NB4 (cell line): ENCODE results near the gene SLC25A17.

ENCODE experiments used
- POLR2A ChIP-seq: IDR thresholded peaks from 2 replicates; pipeline ENCODE4 v1.6.1; 2011; ENCODE audit warnings: mild to moderate bottlenecking; ENCODE audit not compliant: insufficient read length; ENCODE audit errors: extremely low read depth
- TF ChIP-seq, protein P1 (sequence below): IDR thresholded peaks from one replicate; pipeline ENCODE4 v1.5.1; 2012; ENCODE audit warnings: low read depth, low read length

DNA sequence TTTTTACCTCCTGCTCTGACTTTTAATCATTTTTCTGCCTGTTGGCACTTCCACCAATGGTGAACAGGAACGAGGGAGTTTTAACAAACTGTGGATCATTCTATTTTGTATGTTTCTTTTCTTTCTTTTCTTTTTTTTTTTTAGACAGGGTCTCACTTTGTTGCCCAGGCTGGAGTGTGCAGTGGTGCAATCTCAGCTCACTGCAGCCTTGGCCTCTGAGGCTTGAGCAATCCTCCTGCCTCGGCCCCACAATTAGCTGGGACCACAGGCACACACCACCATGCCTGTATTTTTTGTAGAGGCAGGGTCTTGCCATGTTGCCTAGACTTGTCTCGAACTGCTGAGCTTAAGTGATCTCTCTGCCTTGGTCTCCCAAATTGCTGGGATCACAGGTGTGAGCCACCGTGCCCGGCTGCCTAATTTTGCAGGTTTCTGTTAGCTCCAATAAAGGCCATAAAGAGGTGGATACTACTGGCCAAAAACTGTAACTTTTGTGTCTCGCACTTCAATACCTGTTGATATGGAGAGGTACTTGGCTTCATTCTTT is 59.8 kb downstream of the SLC25A17 start:
- TF ChIP-seq, protein P1, sequence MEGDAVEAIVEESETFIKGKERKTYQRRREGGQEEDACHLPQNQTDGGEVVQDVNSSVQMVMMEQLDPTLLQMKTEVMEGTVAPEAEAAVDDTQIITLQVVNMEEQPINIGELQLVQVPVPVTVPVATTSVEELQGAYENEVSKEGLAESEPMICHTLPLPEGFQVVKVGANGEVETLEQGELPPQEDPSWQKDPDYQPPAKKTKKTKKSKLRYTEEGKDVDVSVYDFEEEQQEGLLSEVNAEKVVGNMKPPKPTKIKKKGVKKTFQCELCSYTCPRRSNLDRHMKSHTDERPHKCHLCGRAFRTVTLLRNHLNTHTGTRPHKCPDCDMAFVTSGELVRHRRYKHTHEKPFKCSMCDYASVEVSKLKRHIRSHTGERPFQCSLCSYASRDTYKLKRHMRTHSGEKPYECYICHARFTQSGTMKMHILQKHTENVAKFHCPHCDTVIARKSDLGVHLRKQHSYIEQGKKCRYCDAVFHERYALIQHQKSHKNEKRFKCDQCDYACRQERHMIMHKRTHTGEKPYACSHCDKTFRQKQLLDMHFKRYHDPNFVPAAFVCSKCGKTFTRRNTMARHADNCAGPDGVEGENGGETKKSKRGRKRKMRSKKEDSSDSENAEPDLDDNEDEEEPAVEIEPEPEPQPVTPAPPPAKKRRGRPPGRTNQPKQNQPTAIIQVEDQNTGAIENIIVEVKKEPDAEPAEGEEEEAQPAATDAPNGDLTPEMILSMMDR = no peak
- TF ChIP-seq POLR2A = no peak
